Stimulated activated CD8-positive, alpha-beta memory T cell treated with anti-CD3 and anti-CD28 coated beads, Interleukin-7, amount 100 ng/mL, for 48 hours (primary cell): ENCODE data around the gene STAT4.
A peak's percentile ranks its signal among the peaks of the same experiment; 100 is the strongest.

Source experiments
- DNase-seq, 2 donors: peaks; one replicate each; pipeline ENCODE4 v3.0.0-alpha.2; 2020; ENCODE audit warnings: low read depth in 1 of 2; ENCODE audit errors: extremely low read depth in 1 of 2

The STAT4 gene, protein sequence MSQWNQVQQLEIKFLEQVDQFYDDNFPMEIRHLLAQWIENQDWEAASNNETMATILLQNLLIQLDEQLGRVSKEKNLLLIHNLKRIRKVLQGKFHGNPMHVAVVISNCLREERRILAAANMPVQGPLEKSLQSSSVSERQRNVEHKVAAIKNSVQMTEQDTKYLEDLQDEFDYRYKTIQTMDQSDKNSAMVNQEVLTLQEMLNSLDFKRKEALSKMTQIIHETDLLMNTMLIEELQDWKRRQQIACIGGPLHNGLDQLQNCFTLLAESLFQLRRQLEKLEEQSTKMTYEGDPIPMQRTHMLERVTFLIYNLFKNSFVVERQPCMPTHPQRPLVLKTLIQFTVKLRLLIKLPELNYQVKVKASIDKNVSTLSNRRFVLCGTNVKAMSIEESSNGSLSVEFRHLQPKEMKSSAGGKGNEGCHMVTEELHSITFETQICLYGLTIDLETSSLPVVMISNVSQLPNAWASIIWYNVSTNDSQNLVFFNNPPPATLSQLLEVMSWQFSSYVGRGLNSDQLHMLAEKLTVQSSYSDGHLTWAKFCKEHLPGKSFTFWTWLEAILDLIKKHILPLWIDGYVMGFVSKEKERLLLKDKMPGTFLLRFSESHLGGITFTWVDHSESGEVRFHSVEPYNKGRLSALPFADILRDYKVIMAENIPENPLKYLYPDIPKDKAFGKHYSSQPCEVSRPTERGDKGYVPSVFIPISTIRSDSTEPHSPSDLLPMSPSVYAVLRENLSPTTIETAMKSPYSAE

DNA sequence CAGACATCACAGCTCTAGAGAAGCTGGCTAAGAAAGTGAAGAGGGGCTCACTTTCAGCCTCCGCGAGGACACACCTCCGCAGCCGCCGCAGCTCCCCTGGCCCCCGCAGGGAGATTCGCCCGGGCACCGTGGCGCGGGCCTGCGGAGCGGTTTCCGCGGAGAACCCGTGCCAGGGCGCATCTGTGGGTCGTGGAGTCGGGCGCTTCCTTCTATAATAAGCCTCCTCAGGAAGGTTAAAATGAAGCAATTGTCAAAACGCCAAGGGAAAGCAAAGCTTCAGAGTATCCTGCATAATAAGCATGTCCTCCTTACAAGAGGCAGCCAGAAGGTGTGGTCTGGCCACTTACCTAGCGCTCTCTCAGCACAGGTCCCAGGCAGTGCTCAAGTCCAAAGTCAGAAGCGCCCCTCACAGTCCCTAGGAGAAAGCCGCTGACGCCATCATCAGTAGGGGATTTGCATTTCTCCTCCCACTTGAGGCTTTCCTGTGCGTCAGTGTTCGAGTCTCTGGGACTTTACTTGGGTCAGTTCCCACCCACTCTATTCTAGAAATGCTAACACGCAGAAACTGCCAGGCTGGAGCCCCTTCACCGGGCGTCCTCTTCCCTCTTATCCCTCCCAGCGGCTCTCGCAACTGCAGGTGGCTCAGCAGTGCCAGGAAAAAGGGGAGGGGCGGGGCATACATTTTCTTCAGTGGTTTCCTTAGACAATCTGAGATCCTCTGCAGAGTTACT is at the start of gene STAT4:
TSS of gene STAT4 (minus strand) at position 395 of the 731 bp plus-strand sequence. CDS start 2,791 bp downstream, outside the sequence.
- DNase-seq = peak; percentile 71 to 93

DNA sequence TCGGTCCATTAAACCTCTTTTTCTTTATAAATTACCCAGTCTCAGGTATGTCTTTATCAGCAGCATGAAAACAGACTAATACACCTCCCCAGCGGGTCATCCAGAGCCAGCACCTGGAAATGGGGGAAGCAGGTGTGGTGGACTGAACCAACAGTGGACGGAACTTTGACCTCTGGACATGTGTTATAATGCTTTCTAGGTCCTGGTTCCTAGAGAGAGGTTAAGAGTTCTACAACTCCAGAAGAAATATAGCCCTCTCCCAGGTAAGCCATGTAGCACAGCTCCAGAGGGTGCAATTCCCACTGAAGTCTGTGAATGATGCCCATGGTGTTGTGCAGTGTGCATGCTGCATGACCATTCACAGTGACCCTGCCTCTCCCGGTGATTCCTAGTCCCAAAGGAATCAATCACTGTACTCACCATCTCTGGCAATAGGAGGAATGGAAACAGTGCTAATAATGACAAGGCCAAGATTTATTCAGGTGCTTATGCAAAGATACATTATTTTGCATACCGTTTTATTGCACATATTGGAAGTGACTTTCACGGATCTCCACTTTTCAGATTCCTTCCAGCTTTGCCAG is 49.2 kb upstream of the STAT4 start:
- DNase-seq = no peak

DNA sequence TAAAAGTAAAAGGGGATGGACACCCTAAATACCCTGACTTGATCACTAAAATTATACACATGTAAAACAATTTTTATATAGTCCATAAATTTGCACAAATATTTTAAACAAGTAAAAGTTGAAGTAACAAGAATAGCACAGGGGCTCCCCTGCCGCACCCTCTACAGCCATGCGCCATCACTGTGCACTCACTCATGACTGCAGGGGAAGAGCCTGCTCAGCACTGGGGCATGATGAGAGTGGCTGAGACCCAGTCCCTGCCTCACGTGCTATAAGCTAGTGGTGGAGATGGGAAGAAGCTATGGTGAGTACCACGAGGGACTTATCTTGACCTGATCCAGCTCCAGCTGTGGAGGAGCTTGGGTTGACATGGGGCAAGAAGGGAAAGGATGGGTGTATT is 47.5 kb upstream of the STAT4 start:
- DNase-seq = no peak

DNA sequence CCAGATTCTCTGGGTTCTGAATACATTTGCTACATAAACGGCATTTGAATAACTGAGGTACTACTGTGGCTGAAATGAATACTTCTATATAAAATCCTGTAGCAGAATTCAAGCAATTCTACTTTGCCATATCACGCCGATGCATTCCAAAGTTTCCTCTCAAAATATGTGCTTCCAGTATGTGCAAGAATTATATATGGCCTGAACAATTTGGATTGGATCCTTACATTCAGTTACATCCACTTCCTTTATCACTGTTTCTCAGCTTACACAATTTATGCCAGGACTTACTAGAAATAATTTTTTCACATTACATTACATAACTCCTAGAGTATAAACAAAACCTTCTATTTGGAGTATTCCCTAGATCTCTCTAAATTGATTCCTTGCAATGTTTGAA is 46.3 kb upstream of the STAT4 start:
- DNase-seq = no peak

DNA sequence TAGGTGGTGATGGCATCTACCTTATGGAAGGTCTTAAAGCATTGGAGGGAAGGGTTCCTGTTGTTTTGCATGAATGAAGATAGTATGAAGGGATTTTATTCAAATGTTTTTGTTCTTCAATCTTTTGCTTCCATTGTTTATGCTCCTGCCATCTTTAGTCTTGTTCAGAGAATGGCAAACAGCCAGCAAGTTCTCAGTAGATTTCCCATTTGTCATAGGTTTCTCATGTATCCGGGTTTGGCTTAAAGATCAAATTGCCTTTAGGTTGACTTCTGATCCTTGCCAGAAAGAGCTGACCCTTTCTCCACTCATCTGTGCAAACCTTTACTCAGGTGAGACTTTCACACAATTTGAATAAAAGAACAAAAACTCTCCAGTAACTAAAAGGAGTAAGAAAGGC is 44.2 kb upstream of the STAT4 start:
- no peak for DNase-seq

DNA sequence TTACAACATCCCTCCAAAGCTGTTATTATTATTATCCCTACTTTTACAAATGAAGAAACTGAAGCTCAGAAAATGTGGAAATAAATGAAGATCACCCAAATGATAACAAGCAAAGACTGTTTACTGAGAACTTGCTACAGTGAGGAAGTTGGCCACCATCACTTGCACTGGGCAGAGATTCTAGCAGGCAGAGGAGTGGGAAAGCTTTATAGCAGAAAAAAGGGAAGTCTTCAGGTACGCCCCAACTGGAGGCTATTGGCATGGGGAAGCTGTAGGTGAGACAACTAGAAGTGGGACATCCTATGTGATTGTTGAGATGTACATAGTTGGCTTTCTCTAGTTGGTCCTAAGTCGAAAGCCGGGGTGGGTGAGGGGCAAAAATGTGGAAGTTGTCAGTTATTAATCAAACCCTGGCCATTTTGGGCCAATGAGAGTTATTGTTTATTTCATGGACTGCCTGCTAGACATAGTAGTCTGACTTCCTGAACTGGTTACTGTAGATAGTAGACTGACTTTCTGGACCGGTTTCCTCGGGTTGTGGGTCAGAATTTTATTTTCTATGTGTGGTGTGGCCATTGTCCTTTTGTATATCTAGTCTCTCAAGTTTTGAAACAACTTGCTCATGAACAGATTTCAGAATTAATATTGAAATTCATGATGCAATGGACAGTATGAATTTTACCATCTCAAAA is 40.2 kb upstream of the STAT4 start:
- DNase-seq = no peak

DNA sequence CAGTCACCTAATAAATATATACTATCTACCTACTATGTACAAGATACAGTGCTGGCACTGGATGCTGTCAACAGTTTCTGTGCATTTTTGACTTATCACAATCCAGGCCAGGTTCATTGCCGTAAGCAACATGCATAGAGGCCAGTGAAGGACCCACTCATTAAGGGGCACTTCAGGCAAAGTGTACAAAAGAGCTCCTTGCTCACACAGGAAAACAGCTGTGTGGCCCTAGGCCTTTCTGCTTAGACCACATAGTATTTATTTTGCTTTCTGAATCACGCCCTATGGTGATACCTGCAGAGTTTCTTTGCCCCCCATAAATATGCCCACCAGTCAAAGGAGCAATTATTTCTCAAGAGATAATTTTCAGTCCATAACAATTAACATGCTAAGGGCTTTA is 39.6 kb upstream of the STAT4 start:
- no peak for DNase-seq

DNA sequence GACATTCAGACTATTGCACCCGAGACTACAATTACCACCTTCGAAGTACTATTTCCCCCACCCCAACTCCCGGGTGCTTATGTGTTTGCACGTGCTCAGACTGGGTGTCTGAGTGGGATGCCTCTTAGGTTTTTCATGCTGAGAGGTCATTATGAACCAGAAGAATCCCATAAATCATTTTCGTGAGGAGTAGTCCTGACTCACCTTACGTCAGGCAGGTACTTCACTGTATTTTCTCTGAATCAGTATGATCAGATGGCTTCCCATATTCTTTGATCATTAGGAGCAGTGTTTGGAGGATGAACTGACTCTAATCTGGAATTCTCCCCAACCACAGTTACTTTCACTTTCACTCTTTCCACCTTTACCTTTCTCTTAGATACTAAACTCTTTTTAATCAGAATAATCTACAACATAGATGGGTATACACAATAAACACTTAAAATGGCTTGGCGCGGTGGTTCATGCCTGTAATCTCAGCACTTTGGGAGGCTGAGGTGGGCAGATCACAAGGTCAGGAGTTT is 38.4 kb upstream of the STAT4 start:
- no peak for DNase-seq

DNA sequence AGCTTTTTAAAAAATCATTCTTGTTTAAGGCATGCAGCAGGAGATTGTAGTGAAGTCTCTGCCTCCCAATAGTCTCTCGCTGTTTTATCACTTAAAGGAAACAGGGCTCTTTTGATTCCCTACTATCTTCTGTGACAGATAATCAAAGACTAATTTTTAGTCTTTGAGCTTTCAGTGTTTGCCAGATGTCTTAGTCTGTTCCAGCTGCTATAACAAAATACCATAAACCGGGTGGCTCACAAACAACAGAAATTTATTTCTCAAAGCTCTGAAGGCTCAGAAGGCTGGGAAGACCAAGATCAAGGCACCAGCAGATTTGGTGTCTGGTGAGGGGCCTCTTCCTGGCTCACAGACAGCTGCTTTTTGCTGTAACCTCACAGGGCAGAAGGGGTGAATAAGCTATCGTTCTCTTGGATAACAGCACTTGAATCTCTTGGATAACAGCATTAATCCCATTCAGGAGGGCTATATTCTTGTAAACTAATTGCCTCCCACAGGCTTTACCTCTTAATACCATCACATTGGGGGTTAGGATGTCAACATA is 37.8 kb upstream of the STAT4 start:
- no peak for DNase-seq

DNA sequence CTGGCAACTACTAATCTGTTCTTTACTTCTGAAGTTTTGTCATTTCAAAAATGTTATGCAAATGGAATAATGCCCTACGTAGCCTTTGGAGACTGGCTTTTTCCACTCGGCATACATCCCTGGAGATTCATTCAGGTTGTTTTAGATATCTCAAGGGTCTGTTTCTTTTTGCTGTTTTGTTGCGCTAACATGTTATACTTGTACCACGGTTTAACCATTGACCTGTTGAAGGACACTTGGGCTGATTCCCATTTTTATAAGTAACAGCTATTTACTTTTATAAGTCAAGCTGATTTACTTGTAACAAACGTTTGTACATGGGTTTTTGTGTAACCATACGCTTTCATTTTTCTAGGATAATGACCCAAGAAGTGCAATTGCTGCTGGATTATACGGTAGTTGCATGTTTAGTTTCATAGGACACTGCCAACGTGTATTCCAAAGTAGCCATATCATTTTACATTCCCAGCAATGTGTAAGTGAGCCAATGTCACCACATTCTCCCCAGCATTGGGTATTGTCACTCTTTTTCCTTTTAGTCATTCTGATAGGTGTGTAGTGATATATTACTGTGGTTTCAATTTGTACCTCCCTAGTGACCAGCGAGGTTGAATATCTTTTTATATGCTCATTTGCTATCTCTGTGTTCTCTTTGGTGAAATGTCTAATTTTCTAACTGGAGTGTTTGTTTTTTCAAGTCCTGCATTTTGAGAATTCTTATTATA is 36.5 kb upstream of the STAT4 start:
- no peak for DNase-seq

DNA sequence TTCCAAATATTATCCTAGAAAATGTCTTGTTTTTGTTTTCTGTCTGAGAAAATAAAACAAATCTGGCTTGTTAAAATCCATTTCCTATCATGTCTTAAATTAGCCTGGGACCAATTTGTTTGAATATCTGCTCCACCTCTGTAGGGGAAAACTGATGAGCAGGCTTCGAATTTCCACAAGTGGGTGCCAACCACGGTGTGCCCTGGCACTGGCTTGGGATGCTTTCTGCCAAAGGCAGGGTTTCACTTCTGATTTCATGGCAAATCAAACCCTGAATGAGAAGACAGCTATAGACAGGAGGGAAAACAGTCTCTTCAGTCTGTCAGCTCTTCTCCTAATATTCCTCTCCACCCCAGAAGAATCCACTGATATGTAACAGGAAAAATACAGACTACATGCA is 33.7 kb upstream of the STAT4 start:
- no peak for DNase-seq

DNA sequence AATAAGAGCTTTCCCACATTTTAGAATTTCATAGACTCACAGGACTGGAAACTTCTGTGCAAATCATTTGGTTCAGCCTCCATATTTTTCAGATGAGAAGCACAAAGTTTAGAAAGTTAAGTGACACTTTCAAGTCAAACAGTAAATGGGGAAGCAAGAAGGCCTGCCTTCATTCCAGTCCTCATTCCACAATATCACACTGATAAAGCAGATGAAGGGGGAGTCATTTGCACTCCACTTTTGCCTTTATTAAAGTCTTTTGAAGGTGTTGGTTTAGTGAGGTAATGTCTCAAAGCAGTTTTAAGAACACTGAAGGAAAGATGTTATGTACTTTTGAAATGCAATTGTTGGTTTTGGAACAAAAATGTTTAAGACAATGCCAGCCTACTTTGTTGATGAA is 32.7 kb upstream of the STAT4 start:
- DNase-seq = no peak

DNA sequence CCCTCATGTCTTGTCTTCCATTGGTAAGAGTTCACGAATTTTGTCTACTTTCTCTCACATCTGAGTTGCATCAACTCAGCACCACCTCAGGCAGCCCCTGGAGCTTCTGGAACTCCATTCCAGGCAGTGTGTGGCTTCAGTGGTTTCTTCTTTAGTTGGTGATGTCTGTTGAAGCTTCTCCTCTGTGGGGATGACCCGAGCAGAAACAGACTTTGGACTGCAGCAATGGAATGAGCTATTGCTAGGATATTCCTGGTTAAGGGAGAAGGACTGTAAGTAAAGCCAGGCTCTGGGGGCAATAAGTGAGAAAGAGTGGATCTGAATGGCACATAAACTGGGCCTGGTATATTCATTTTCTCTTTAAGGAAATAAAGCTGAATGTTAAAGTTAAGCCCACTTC is 32.3 kb upstream of the STAT4 start:
- DNase-seq = no peak

DNA sequence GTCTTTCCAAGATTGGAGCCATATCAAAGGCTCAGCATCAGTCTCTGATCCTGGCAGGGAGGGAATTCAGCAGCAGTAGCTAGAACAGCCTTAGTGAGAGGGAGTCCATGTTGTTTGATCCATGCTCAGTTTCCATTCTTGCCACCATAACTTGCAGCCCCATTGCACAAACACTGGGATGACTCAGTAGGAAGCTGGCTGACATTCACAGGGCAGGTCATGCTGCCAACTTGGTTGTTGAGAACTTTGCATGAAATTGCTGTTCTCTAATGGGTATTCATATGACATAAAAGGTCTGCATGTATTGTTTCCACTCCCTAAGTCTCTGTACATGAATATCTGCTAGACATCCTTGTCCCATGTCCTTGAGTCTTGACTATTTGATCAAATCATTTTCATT is 29.9 kb upstream of the STAT4 start:
- DNase-seq = no peak

DNA sequence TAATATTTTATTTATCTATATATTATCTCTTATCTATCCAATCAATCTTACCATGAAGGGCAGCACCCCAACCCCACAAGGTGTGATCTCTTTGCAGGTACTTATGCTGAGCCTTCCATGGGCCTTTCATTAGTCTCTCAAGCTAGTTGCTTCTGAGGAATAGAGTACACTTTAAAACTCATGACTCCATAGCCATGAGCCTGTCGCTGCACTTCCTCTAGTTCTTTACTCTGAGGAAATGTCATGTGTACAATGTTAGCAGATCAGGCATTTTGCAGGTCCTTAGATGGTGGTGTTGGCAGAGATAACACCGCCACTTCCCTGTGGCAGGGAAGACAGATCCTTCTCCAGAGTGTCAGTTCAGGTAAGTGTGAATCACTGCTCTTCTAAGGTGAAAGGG is 29.5 kb upstream of the STAT4 start:
- no peak for DNase-seq

DNA sequence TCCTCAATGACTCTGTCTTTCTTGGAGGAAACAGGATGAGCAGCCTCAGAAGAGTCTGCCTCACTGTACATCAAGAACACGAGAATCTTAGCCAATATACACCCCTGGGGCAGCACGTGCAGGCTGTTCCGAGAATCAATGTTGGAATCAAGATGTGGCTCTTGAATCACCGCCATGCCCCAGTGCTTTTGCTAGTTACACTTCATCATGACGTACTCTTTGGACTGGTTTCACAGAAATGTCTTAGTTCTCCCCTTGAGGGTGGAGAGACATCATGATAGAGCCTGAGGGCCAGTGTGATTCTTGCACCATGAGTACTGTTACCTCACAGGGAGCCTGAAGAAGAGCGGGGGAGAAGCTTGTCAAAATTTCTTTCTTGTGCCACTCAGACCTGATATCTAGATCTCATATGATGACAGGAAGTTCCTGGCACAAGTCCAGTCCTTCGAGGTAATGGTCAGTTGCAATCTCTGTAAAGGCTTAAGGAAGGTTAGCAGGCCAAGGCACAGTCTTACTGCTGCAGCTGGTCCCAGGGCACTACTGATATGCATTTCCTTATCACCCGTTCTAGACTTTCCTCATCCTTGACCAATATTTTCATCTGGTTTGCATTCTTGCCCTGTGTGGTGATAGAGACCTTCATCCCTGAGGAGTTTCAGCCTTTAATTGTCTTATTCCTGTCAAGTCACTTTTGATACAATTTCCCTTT is 28.2 kb upstream of the STAT4 start:
- DNase-seq = no peak

DNA sequence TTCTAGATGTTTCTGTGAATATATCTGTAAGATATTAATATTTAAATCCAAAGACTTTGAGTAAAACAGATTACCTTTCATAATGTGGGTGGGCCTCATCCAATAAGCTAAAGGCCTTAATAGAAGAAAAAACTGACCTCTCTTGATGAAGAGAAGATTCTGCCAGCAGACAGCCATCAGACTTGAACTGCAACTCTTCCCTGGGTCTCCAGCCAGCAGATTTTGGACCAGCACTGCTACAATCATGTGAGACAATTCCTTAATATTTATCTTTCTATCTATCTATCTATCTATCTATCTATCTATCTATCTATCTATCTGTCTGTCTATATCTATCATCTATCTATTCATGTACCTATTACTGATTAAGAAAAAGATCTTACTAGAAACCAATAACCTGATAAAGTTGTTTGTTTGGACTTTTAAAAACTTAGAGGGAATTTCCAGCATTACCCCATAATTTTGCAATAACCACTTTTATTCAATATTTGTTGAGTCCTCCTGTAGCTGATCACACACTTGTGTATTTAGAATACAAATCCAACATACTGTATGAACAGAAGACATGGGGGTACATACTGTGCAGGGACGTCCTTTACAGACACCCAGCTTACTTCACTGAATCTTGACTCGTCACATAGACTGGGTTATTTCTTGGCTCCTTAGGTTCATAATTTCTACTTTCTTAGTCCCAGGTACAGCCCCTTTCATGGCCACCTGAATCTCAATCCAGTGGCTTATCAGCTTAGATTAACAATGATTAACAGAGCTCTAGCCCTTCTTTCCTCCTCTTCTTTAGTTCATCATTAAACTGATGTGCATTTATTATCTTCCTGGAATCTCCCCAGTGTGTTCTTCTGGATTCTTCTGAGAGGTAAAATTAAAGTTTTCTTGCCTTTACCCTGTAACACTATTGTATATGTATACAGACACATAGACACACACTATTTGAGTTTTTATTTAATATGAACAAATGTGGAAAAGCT is 27.2 kb upstream of the STAT4 start:
- no peak for DNase-seq
